OCI-LY7 (cell line): ENCODE results near the gene NUP210.

ENCODE experiments used
- CTCF ChIP-seq: fragments of 200-600 bp; sonication (generic); conservative IDR thresholded peaks from 2 replicates; pipeline ENCODE4 v1.5.1; 2014; ENCODE audit warnings: mild to moderate bottlenecking, antibody characterized with exemption, low read length, moderate library complexity, mixed read lengths
- EZH2phosphoT487 ChIP-seq: fragments of 200-600 bp; sonication (generic); IDR thresholded peaks from 2 replicates; pipeline ENCODE4 v1.6.1; 2018; ENCODE audit warnings: low read depth, borderline replicate concordance, mild to moderate bottlenecking, mixed run types, antibody characterized with exemption, low read length, moderate library complexity, mixed read lengths

GRCh38 chr3:13364602-13365271 lies 55.4 kb downstream of the NUP210 start:
- TF ChIP-seq CTCF (no peak), EZH2phosphoT487 (no peak)
